ENCODE data around the gene NBAS. TPM values are rescaled to one million over a fixed set of nuclear protein-coding genes. Genes with fewer than 3 reads are reported as not detected.

The NBAS gene
- total RNA-seq, 1 donor from 2014 or later, result 57.6 TPM

- peaks cover 77% of the 10 kb centered on the region for H3K36me3 ChIP-seq (ENCODE audit: insufficient read depth, low read length)
- H3K4me1 ChIP-seq (ENCODE audit: insufficient read depth, low read length), result no peaks in the 10 kb centered on the region
- H3K9ac ChIP-seq (ENCODE audit: low read length), result no peak overlapping the region
- no peaks in the 10 kb centered on the region for H3K79me2 ChIP-seq (ENCODE audit: insufficient read depth, low read length)
- H3K9me3 ChIP-seq (ENCODE audit: insufficient read depth, low read depth, low read length), result no peaks in the 10 kb centered on the region
- H4K20me1 ChIP-seq (ENCODE audit: insufficient read depth, low read length), result peaks cover 13% of the 10 kb centered on the region
- H3K27me3 ChIP-seq (ENCODE audit: insufficient read depth, low read length), result no peaks in the 10 kb centered on the region
- Mint-ChIP-seq H3K36me3 (ENCODE audit: low read depth, unreplicated experiment) (peaks cover 14% of the 10 kb centered on the region), H3K27ac (ENCODE audit: unreplicated experiment) (no peak overlapping the region), H3K4me1 (ENCODE audit: low read depth, unreplicated experiment) (no peaks in the 10 kb centered on the region), H3K4me3 (ENCODE audit: unreplicated experiment) (no peak overlapping the region), H3K9me3 (ENCODE audit: unreplicated experiment) (no peaks in the 10 kb centered on the region), H3K27me3 (ENCODE audit: low read depth, unreplicated experiment) (no peaks in the 10 kb centered on the region)
- FAIRE-seq (no peak), DNase-seq (ENCODE audit: low read depth) (no peak)
- H3K4me3 ChIP-seq (ENCODE audit: insufficient read depth, low read depth, low read length), result no peak overlapping the region
- TF ChIP-seq CTCF (IDR thresholded peaks at IDR 0.05; ENCODE audit: insufficient read depth, low read depth, low read length), result no peak
- TF ChIP-seq EZH2 (IDR thresholded peaks at IDR 0.05; ENCODE audit: insufficient read depth, low read length), result no peak
- no peak overlapping the region for H3K27ac ChIP-seq (ENCODE audit: low read depth, low read length)
- no peak overlapping the region for H2AFZ ChIP-seq (ENCODE audit: low read depth, low read length)
- no peak overlapping the region for H3K4me2 ChIP-seq (ENCODE audit: low read length)
These were observed 45.6 kb upstream of the NBAS start for GRCh38 chr2:15606481-15607441.

- no peaks in the 10 kb centered on the region for H3K4me1 Mint-ChIP-seq (ENCODE audit: low read depth, unreplicated experiment)
- Histone ChIP-seq H2AFZ (ENCODE audit: low read depth, low read length) (no peak overlapping the region), H3K27me3 (ENCODE audit: insufficient read depth, low read length) (no peaks in the 10 kb centered on the region), H3K4me1 (ENCODE audit: insufficient read depth, low read length) (no peaks in the 10 kb centered on the region), H3K79me2 (ENCODE audit: insufficient read depth, low read length) (no peaks in the 10 kb centered on the region), H3K4me3 (ENCODE audit: insufficient read depth, low read depth, low read length) (no peak overlapping the region), H3K9me3 (ENCODE audit: insufficient read depth, low read depth, low read length) (no peaks in the 10 kb centered on the region), H4K20me1 (ENCODE audit: insufficient read depth, low read length) (peaks cover 13% of the 10 kb centered on the region), H3K27ac (ENCODE audit: low read depth, low read length) (no peak overlapping the region), H3K9ac (ENCODE audit: low read length) (no peak overlapping the region), H3K36me3 (ENCODE audit: insufficient read depth, low read length) (peaks cover 88% of the 10 kb centered on the region), H3K4me2 (ENCODE audit: low read length) (no peak overlapping the region)
- no peaks in the 10 kb centered on the region for H3K9me3 Mint-ChIP-seq (ENCODE audit: unreplicated experiment)
- TF ChIP-seq CTCF (IDR thresholded peaks at IDR 0.05; ENCODE audit: insufficient read depth, low read depth, low read length) (no peak), EZH2 (IDR thresholded peaks at IDR 0.05; ENCODE audit: insufficient read depth, low read length) (no peak)
- FAIRE-seq (no peak), DNase-seq (ENCODE audit: low read depth) (no peak)
- peaks cover 14% of the 10 kb centered on the region for H3K36me3 Mint-ChIP-seq (ENCODE audit: low read depth, unreplicated experiment)
- H3K27ac Mint-ChIP-seq (ENCODE audit: unreplicated experiment), result no peak overlapping the region
- no peaks in the 10 kb centered on the region for H3K27me3 Mint-ChIP-seq (ENCODE audit: low read depth, unreplicated experiment)
- no peak overlapping the region for H3K4me3 Mint-ChIP-seq (ENCODE audit: unreplicated experiment)
These were observed 44.6 kb upstream of the NBAS start for GRCh38 chr2:15605721-15606120.

- Histone ChIP-seq H3K27me3 (ENCODE audit: insufficient read depth, low read length) (no peaks in the 10 kb centered on the region), H3K9me3 (ENCODE audit: insufficient read depth, low read depth, low read length) (no peaks in the 10 kb centered on the region), H3K27ac (ENCODE audit: low read depth, low read length) (no peak overlapping the region), H3K4me3 (ENCODE audit: insufficient read depth, low read depth, low read length) (no peak overlapping the region), H2AFZ (ENCODE audit: low read depth, low read length) (no peak overlapping the region), H3K79me2 (ENCODE audit: insufficient read depth, low read length) (no peaks in the 10 kb centered on the region), H3K9ac (ENCODE audit: low read length) (no peak overlapping the region), H3K4me2 (ENCODE audit: low read length) (no peak overlapping the region), H3K36me3 (ENCODE audit: insufficient read depth, low read length) (peaks cover 86% of the 10 kb centered on the region), H4K20me1 (ENCODE audit: insufficient read depth, low read length) (peaks cover 13% of the 10 kb centered on the region), H3K4me1 (ENCODE audit: insufficient read depth, low read length) (no peaks in the 10 kb centered on the region)
- TF ChIP-seq CTCF (IDR thresholded peaks at IDR 0.05; ENCODE audit: insufficient read depth, low read depth, low read length) (no peak), EZH2 (IDR thresholded peaks at IDR 0.05; ENCODE audit: insufficient read depth, low read length) (no peak)
- no peaks in the 10 kb centered on the region for H3K9me3 Mint-ChIP-seq (ENCODE audit: unreplicated experiment)
- no peak for DNase-seq (ENCODE audit: low read depth)
- H3K4me1 Mint-ChIP-seq (ENCODE audit: low read depth, unreplicated experiment), result no peaks in the 10 kb centered on the region
- FAIRE-seq, result no peak
- H3K36me3 Mint-ChIP-seq (ENCODE audit: low read depth, unreplicated experiment), result peaks cover 14% of the 10 kb centered on the region
- no peak overlapping the region for H3K27ac Mint-ChIP-seq (ENCODE audit: unreplicated experiment)
- H3K27me3 Mint-ChIP-seq (ENCODE audit: low read depth, unreplicated experiment), result no peaks in the 10 kb centered on the region
- no peak overlapping the region for H3K4me3 Mint-ChIP-seq (ENCODE audit: unreplicated experiment)
These were observed 42.8 kb upstream of the NBAS start for GRCh38 chr2:15603948-15604347.

Measured in astrocyte (in vitro differentiated cells and primary cell).